KMS-11 (cell line): ENCODE results near the gene TMPRSS7.
"Not testable (repeated sequence)": the region's sequence is repeated elsewhere in the genome, so short reads cannot be mapped to it uniquely, and the experiment has no call there.

ENCODE experiments used
- H2AFZ ChIP-seq: fragments of 200-600 bp; sonication (generic); 2 replicates; pipeline ENCODE4 v1.6.1; 2016; ENCODE audit warnings: antibody characterized with exemption, mixed run types, low read depth
- H3K27ac ChIP-seq: fragments of 200-600 bp; sonication (generic); 2 replicates; pipeline ENCODE4 v1.6.1; 2016; ENCODE audit warnings: mild to moderate bottlenecking, mixed run types
- H3K27me3 ChIP-seq: fragments of 200-600 bp; sonication (generic); 2 replicates; pipeline ENCODE4 v1.6.1; 2017; ENCODE audit warnings: mild to moderate bottlenecking, low read depth, mixed run types, moderate library complexity; ENCODE audit not compliant: insufficient read depth
- H3K36me3 ChIP-seq: fragments of 200-600 bp; sonication (generic); 2 replicates; pipeline ENCODE4 v1.6.1; 2017; ENCODE audit warnings: mild to moderate bottlenecking, mixed run types; ENCODE audit not compliant: insufficient read depth
- H3K4me1 ChIP-seq: fragments of 200-600 bp; sonication (generic); 2 replicates; pipeline ENCODE4 v1.6.1; 2016; ENCODE audit warnings: mild to moderate bottlenecking, low read depth, mixed run types; ENCODE audit not compliant: poor library complexity, severe bottlenecking
- H3K4me2 ChIP-seq: fragments of 200-600 bp; sonication (generic); 2 replicates; pipeline ENCODE4 v1.7.0; 2016; ENCODE audit warnings: mild to moderate bottlenecking, mixed run types
- H3K4me3 ChIP-seq: fragments of 200-600 bp; sonication (generic); IDR thresholded peaks from 2 replicates; pipeline ENCODE4 v1.6.1; 2017; ENCODE audit warnings: low read depth, low read length, mixed read lengths; ENCODE audit not compliant: insufficient read depth
- H3K79me2 ChIP-seq: fragments of 200-600 bp; sonication (generic); 2 replicates; pipeline ENCODE4 v1.6.1; 2016; ENCODE audit warnings: low read depth, mixed run types; ENCODE audit not compliant: insufficient read depth
- H3K9ac ChIP-seq: fragments of 200-600 bp; sonication (generic); 2 replicates; pipeline ENCODE4 v1.6.1; 2016; ENCODE audit warnings: mild to moderate bottlenecking, mixed run types
- H4K20me1 ChIP-seq: fragments of 200-600 bp; sonication (generic); 2 replicates; pipeline ENCODE4 v1.6.1; 2016; ENCODE audit warnings: mild to moderate bottlenecking, mixed run types; ENCODE audit not compliant: insufficient read depth
- TF ChIP-seq, protein P1 (sequence below): fragments of 200-600 bp; sonication (generic); conservative IDR thresholded peaks from 2 replicates; pipeline ENCODE4 v1.6.1; 2017; ENCODE audit warnings: low read depth, mild to moderate bottlenecking, antibody characterized with exemption, low read length, moderate library complexity, mixed read lengths

The TMPRSS7 gene

DNA sequence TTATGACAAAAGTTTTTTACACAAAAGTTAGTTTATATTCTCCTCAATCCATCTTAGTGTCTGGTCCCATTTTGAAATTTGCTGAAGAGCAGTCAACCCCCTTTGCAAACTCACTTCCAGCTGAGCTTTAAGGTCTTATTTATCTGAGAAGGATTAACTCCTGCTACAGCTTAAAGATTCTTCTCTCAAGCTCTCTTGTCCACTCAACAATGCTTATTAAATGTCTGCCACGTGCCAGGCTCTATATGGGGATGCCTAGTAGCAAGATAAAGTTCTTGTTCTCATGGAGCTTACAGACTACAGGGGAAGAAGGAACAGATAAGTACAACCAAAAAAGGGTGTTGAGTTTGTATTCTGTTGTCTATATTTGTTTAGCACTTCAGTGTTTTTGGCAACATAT lies 18.7 kb downstream of the TMPRSS7 start:
- Histone ChIP-seq H3K27me3 (no peaks in the 10 kb centered on the region), H3K4me1 (no peaks in the 10 kb centered on the region), H4K20me1 (no peaks in the 10 kb centered on the region), H3K4me2 (no peak overlapping the region), H2AFZ (no peak overlapping the region), H3K4me3 (no peak overlapping the region), H3K9ac (no peak overlapping the region), H3K27ac (no peak overlapping the region), H3K36me3 (no peaks in the 10 kb centered on the region), H3K79me2 (no peaks in the 10 kb centered on the region)
- TF ChIP-seq, protein P1, sequence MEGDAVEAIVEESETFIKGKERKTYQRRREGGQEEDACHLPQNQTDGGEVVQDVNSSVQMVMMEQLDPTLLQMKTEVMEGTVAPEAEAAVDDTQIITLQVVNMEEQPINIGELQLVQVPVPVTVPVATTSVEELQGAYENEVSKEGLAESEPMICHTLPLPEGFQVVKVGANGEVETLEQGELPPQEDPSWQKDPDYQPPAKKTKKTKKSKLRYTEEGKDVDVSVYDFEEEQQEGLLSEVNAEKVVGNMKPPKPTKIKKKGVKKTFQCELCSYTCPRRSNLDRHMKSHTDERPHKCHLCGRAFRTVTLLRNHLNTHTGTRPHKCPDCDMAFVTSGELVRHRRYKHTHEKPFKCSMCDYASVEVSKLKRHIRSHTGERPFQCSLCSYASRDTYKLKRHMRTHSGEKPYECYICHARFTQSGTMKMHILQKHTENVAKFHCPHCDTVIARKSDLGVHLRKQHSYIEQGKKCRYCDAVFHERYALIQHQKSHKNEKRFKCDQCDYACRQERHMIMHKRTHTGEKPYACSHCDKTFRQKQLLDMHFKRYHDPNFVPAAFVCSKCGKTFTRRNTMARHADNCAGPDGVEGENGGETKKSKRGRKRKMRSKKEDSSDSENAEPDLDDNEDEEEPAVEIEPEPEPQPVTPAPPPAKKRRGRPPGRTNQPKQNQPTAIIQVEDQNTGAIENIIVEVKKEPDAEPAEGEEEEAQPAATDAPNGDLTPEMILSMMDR, result no peak

DNA sequence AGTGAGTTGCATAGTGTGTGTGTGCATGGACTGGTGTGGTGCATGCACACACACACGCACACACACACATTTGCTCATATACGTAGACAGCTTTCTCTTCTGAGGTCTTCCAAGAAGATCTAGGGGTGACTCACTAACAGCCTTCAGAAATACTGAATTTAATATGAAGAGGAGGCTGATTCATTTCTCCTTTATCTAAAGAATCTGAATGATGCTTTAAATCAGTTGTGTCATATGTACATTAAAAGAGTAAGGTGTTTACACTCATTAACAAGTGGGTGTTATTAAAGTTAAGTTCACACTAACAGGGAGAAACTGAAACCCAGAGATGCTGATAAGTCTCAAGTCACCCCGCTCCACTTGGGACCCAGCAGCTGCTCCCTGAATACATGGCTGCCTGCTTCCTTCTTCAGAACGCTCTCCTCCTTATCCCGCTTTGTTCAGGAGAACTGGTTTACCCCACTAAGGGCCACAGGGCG lies 22.0 kb downstream of the TMPRSS7 start:
- no peak overlapping the region for H3K4me2 ChIP-seq
- no peak overlapping the region for H3K4me3 ChIP-seq
- H3K4me1 ChIP-seq, result no peaks in the 10 kb centered on the region
- H4K20me1 ChIP-seq, result no peaks in the 10 kb centered on the region
- no peaks in the 10 kb centered on the region for H3K27me3 ChIP-seq
- H3K27ac ChIP-seq, result no peak overlapping the region
- no peak overlapping the region for H2AFZ ChIP-seq
- H3K9ac ChIP-seq, result no peak overlapping the region
- TF ChIP-seq, protein P1, result no peak
- no peaks in the 10 kb centered on the region for H3K36me3 ChIP-seq
- H3K79me2 ChIP-seq, result no peaks in the 10 kb centered on the region

DNA sequence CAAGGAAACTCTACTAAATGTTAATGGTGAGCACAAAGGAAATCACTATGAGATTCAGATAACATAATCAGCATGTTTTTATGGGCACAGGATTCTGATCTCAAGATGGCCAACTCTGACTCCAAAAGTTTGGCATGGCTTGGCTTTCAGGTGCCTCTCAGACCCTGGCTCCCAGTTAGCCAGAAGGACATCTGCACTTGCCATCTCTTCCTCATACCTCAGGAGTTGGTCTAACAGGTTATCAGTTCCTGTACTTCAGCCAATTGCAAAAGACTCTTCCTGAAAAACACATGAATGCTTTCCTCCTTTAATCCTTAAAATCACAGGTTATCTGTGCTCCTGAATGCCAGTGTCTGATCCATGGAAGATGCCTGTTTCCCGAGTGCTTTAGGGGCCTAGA lies 25.0 kb downstream of the TMPRSS7 start:
- Histone ChIP-seq H3K4me1 (no peaks in the 10 kb centered on the region), H3K4me3 (no peak overlapping the region), H2AFZ (no peak overlapping the region), H3K79me2 (no peaks in the 10 kb centered on the region), H4K20me1 (no peaks in the 10 kb centered on the region), H3K27me3 (no peaks in the 10 kb centered on the region), H3K9ac (no peak overlapping the region), H3K4me2 (no peak overlapping the region), H3K27ac (no peak overlapping the region), H3K36me3 (no peaks in the 10 kb centered on the region)
- TF ChIP-seq, protein P1, result no peak

DNA sequence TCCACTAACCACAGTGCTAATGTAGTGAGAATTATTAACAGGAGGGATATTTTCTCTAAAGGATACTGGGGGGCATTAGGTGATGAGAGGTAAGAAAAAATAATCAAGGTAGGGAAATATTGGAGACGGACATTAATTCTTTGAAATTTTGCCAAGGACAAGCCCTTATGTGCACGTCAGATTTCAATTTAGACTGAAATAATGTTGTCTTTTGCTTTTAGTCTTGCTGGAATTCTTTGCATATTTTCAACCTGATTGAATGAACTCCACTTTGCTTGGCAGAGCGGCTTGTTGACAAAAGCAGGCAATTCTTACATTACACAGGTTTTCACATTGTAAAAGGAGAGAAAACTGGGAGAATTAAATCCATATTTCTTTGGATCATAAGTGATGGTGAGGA lies 26.6 kb downstream of the TMPRSS7 start:
- Histone ChIP-seq H3K27me3 (no peaks in the 10 kb centered on the region), H3K27ac (no peak overlapping the region), H3K79me2 (no peaks in the 10 kb centered on the region), H4K20me1 (no peaks in the 10 kb centered on the region), H3K4me3 (no peak overlapping the region), H3K4me1 (no peaks in the 10 kb centered on the region), H3K4me2 (no peak overlapping the region), H3K9ac (no peak overlapping the region), H2AFZ (no peak overlapping the region), H3K36me3 (no peaks in the 10 kb centered on the region)
- TF ChIP-seq, protein P1, result no peak

DNA sequence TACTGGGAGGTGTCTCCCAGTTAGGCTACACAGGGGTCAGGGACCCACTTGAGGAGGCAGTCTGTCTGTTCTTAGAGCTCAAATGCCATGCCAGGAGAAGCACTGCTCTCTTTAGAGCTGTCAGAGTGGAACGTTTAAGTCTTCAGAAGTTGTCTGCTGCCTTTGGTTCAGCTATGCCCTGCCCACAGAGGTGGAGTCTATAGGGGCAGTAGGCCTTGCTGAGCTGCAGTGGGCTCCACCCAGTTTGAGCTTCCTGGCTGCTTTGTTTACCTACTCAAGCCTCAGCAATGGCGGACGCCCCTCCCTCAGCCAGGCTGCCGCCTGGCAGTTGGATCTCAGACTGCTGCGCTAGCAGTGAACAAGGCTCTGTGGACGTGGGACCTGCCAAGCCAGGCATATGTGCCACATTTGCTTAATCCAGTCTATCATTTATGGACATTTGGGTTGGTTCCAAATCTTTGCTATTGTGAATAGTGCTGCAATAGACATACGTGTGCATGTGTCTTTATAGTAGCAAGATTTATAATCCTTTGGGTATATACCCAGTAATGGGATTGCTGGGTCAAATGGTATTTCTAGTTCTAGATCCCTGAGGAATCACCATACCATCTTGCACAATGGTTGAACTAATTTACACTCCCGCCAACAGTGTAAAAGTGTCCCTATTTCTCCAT lies 38.0 kb downstream of the TMPRSS7 start:
- H3K4me3 ChIP-seq, H3K27ac ChIP-seq: not testable (repeated sequence)
- H3K4me1 ChIP-seq, result peaks cover 27% of the 10 kb centered on the region

More for the DNA sequence above, 38.0 kb downstream of the TMPRSS7 start:
- not testable (repeated sequence) for H3K9ac ChIP-seq, H3K79me2 ChIP-seq, H3K36me3 ChIP-seq, H4K20me1 ChIP-seq, H3K4me2 ChIP-seq, H2AFZ ChIP-seq, H3K27me3 ChIP-seq
